GM20431 (cell line): Measurements from ENCODE around the gene CEP112.

Source experiments
- in situ Hi-C: fragments of 300-500 bp; cut with MseI, MboI; formaldehyde crosslinking; loops from one replicate; pipeline ENCODE4 v1.15.0; 2020; ENCODE audit warnings: low sequenced_read_pairs; ENCODE audit not compliant: unreplicated experiment

The CEP112 gene

GRCh38 chr17:66002812-66003211, 189.1 kb downstream of the CEP112 start:
- in situ Hi-C loops: no loop called here

- in situ Hi-C loops: no loop called here
Measured at GRCh38 chr17:66002063-66002585, 189.8 kb downstream of the CEP112 start.

GRCh38 chr17:66000216-66000615, 191.7 kb downstream of the CEP112 start:
- in situ Hi-C loops: no loop called here

- in situ Hi-C loops: loop anchor here (25.0 kb wide), 1 partner anchor 711 kb away; no protein-coding TSS in a partner anchor
Measured at GRCh38 chr17:65998675-65999074, 193.3 kb downstream of the CEP112 start.

GRCh38 chr17:65994679-65995078, 197.3 kb downstream of the CEP112 start:
- in situ Hi-C loops: loop anchor here (25.0 kb wide), 1 partner anchor 707 kb away; no protein-coding TSS in a partner anchor

- in situ Hi-C loops: loop anchor here (25.0 kb wide), 1 partner anchor 707 kb away; no protein-coding TSS in a partner anchor
Measured at GRCh38 chr17:65994114-65994513, 197.8 kb downstream of the CEP112 start.

GRCh38 chr17:65990593-65990992, 201.3 kb downstream of the CEP112 start:
- in situ Hi-C loops: loop anchor here (25.0 kb wide), 1 partner anchor 703 kb away; no protein-coding TSS in a partner anchor

GRCh38 chr17:65988451-65988850, 203.5 kb downstream of the CEP112 start:
- in situ Hi-C loops: loop anchor here (25.0 kb wide), 1 partner anchor 701 kb away; no protein-coding TSS in a partner anchor

- in situ Hi-C loops: loop anchor here (25.0 kb wide), 1 partner anchor 701 kb away; no protein-coding TSS in a partner anchor
Measured at GRCh38 chr17:65987988-65988387, 203.9 kb downstream of the CEP112 start.

- in situ Hi-C loops: loop anchor here (25.0 kb wide), 1 partner anchor 698 kb away; no protein-coding TSS in a partner anchor
Measured at GRCh38 chr17:65985571-65985970, 206.4 kb downstream of the CEP112 start.

GRCh38 chr17:65984299-65984698, 207.6 kb downstream of the CEP112 start:
- in situ Hi-C loops: loop anchor here (25.0 kb wide), 1 partner anchor 697 kb away; no protein-coding TSS in a partner anchor

- in situ Hi-C loops: loop anchor here (25.0 kb wide), 1 partner anchor 692 kb away; no protein-coding TSS in a partner anchor
Measured at GRCh38 chr17:65978871-65979270, 213.1 kb downstream of the CEP112 start.

GRCh38 chr17:65977041-65977440, 214.9 kb downstream of the CEP112 start:
- in situ Hi-C loops: loop anchor here (25.0 kb wide), 1 partner anchor 690 kb away; no protein-coding TSS in a partner anchor

- in situ Hi-C loops: loop anchor here (25.0 kb wide), 1 partner anchor 689 kb away; no protein-coding TSS in a partner anchor
Measured at GRCh38 chr17:65975878-65976277, 216.1 kb downstream of the CEP112 start.

GRCh38 chr17:65973237-65973636, 218.7 kb downstream of the CEP112 start:
- in situ Hi-C loops: no loop called here

- in situ Hi-C loops: no loop called here
Measured at GRCh38 chr17:65967372-65967771, 224.6 kb downstream of the CEP112 start.

GRCh38 chr17:65966072-65966695, 225.7 kb downstream of the CEP112 start:
- in situ Hi-C loops: no loop called here

- in situ Hi-C loops: no loop called here
Measured at GRCh38 chr17:65963179-65963578, 228.8 kb downstream of the CEP112 start.

- in situ Hi-C loops: no loop called here
Measured at GRCh38 chr17:65959630-65960029, 232.3 kb downstream of the CEP112 start.

- in situ Hi-C loops: no loop called here
Measured at GRCh38 chr17:65956814-65957213, 235.1 kb downstream of the CEP112 start.

- in situ Hi-C loops: no loop called here
Measured at GRCh38 chr17:65954148-65954449, 237.8 kb downstream of the CEP112 start.
